ENCODE results near the gene ARID5A.
"Not testable (repeated sequence)": the region's sequence is repeated elsewhere in the genome, so short reads cannot be mapped to it uniquely, and the experiment has no call there.

Gene ARID5A

DNA sequence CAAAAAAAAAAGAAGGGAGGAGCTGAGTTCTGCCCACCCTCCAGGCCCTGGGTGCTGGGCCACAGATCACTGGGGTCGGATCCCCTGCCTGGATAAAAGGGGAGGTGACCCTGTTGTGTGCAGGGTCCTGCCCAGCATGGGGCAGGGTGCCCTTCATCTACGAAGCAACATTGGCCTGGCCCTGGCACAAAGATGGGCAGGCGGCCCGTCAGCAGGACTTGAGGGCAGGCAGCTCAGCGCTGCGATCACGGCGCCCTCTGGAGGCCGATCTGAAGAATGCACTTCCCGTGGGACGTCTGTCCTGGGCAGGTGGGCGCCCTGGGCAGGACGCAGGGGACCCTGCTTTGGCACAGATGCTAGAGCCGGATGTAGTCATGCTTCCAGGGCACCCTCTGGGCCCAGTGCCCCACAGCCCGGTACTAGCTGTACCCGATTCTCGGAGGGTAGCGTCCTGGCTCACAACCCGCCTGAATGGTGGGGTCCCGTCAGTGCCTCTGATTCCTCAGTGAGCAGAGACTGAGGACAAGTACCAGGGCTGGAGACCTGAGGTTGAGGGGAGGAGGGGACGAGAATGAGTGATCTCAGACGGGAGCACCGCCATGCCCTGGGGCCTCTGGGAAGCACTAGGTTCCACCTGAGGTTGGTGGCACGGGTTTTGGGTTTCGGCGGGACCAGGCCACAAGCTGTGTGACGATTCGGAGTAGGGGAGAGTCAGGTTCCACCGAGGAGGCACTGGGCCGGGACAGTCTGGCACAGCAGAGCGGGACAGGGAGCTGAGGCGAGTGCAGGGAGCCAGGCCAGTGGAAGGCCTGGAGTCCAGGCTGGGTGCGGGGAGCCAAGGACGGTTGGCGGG is 18.0 kb downstream of the ARID5A start:
- in situ Hi-C loops (cut with MboI; ENCODE audit: low sequenced_read_pairs) = no loop called here

DNA sequence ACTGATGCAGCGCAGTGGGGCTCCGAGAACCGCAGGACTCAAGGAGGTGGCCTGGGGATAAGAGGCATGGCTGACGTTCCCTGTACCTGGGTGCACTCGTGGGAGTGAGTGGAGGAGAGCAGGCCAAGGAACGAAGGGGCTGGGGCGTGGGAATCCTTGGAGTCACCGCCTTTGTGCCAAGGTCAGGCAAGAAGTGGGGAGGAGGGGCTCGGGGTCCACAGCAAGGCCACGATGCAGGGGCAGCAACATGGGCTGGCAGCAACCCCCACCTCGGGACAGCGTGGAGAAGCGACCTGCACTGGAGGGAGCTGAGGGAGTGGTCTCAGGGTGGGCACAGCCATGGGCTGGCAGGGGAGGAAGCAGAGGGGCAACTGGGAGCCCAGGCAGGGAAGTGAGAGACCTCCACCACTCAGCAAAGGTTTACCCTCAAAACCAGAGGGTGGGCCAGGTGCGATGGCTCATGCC is 18.6 kb downstream of the ARID5A start:
- in situ Hi-C loops (cut with MboI; ENCODE audit: low sequenced_read_pairs) = no loop called here

DNA sequence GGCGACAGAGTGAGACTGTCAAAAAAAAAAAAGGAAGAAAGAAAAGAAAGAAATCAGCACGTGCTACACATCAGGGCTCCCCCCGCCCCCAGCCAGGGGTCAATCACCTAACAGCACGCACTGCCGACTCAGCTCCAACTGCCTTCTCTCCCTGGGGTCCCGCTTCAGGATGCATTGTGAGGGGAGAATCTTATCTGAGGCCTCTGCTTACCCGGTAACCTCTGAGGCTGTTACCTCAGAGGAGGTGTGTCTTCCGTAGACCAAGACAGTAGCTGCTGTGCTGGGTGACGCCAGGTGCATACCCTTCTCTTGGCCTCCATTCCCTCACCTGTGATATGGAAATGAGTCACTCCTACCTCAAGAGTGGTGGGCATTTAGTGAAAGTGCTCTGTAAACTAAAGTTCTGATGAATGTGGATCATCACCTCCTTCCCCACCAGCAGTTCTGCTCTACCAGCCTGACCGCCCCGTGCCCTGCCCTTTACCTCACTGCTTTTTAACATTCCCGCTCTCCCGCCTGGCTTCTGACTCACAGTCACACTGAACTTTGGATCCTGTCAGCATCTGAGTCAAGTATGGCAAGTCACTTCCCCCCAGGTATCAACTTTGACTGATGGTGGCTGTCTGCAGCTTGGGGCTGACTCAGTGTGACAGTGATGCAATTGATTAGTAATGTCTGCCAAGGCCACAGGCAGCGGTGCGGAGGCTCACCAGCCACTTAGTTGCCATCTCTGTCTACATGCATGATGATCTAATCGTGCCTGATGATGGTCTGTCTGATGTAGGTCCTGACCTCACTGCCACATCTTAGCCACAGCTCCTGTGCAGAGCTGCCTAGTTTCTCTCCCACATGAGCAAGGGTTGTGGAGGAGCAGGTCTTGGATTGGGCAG is 20.1 kb downstream of the ARID5A start:
- in situ Hi-C loops (cut with MboI; ENCODE audit: low sequenced_read_pairs) = no loop called here

DNA sequence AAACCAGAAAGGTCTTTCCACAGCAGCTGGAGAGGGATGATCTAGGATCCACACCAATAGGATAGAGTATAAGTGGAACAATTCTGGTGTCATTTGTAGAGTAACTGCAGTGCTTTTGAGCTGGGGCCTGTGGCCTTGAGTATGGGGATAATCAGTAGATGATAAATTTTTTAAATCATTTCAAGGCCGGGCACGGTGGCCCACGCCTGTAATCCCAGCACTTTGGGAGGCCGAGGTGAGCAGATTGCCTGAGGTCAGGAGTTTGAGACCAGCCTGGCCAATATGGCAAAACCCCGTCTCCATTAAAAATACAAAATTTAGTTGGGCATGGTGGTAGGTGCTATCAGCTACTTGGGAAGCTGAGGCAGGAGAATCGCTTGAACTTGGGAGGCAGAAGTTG is 20.9 kb downstream of the ARID5A start:
- in situ Hi-C loops (cut with MboI; ENCODE audit: low sequenced_read_pairs) = not testable (repeated sequence)

DNA sequence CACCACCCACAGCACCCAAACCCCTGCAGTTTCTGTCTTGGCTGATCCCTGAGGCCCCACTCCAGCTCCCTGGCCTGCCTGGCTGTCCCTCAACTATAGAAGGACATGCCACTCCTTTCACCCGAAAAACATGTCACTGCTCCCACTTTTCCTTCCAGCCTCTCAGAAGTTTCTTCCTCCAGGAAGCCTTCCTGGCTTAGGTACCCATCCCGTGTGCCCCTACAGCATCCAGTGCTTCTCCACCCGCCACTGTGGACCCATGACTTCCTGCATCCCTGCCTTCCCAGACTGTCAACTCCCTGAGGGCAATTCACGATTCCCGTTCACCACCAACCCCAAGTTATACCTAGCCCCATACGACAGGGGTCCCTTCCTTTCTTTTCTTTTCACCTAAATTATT is 21.5 kb downstream of the ARID5A start:
- in situ Hi-C loops (cut with MboI; ENCODE audit: low sequenced_read_pairs) = no loop called here

DNA sequence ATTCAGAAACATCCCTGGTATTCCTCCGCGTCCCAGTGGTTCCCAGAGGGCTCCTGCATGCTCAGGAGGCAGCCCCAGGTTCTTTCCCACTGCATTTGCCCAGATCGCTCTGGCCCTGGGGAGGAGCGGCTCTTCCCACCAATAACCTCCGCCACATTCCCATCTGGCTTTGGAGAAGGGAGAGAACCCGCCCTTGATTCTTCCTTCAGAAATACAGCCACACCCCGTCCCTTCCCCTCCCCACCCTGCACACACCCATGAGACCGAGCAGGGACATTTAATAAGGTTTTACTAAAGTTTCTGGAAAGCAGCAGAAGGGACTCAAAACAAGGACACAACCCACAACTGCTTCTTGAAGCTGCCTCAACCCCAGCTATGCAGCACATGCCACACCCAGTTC is 21.9 kb downstream of the ARID5A start:
- in situ Hi-C loops (cut with MboI; ENCODE audit: low sequenced_read_pairs) = no loop called here

DNA sequence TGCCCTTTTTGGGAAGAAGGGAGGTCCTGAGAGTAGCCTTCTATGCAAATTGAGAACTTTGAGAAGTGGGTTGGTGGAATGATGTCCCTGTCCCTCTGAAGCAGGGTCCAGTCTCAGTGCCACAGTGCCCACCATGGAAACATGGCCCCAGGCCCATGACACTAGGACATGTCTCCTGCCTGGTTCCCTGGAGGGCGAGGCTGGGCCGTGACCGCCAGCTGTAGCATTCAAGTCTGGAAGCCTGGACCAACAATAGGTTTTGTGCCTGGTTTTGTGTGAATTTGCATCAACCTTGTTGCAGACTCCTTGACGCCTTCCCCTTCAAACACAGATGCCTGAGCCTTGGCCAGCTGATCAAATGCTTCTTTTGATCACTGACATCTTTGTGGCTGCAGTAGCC is 27.5 kb downstream of the ARID5A start:
- in situ Hi-C loops (cut with MboI; ENCODE audit: low sequenced_read_pairs) = no loop called here

DNA sequence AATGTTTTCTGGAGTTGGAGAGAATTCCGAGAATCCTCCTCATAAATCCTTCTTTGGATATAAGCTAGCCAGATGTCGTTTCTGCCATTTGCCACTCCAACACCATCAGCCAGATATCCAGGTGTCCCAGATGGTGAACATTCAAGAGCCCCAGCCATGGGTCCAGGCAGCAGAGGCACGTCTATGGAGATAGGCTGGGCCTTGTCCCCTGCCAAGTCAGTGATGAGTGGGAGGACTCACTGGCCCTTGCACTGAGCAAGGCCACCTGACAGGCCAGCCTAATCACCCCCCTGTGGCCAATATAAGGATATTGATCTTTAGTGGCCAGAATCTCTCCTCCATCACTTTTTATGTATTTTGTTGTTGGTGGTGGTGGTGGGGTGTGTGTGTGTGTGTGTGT is 28.0 kb downstream of the ARID5A start:
- in situ Hi-C loops (cut with MboI; ENCODE audit: low sequenced_read_pairs) = no loop called here

DNA sequence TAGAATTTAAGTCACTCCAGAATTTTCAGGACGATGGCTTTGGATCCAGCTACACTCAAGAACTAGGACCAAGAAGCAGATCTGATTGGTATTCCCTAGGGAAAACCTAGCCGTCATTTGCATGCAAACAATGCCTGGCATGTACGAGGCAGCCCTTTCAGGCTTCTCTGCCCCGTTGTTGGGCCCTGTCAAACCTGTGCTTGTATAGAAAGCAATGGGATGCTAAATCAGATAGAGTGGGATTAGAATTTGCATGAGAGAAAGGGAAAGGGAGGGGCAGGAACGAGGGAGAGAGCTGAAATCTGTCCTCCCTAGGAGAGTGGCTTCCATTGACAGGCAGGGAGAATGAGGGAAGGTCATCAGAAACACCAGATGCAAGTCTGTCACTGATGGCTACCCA is 28.6 kb downstream of the ARID5A start:
- in situ Hi-C loops (cut with MboI; ENCODE audit: low sequenced_read_pairs) = no loop called here

DNA sequence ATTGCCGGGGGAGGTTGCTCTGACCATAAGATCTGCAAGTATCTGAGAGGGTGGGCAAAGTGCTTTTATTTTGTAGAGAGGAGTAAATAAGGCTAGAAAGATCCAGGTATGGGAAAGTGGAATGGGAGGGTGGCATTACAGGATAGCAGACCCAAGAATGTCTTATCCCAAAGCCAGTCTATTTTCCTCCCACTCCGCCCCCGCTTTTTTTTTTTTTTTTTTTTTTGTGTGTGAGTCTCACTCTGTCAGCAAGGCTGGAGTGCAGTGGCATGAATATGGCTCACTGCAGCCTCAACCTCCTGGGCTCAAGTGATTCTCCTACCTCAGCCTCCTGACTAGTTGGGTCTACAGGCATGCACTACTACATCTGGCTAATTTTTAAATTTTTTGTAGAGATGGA is 31.5 kb downstream of the ARID5A start:
- in situ Hi-C loops (cut with MboI; ENCODE audit: low sequenced_read_pairs) = no loop called here

DNA sequence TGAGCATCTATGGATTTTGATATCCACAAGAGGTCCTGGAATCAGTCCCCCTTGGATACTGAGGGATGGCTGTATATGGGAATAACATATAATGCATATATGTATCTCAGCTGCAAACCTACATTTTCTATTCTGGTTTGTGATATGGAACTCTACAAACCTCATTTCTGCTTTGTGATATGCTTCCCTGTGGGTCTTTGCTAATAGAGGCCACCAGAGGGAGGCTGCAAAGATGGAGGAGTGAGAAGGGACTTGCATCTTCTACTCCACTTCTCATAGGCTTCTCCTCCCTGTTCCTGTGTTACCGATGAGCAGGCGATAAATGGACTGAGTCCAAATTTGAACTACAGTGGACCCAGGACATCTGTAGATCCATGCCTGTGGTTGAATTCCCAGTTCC is 37.8 kb downstream of the ARID5A start:
- in situ Hi-C loops (cut with MboI; ENCODE audit: low sequenced_read_pairs) = no loop called here

DNA sequence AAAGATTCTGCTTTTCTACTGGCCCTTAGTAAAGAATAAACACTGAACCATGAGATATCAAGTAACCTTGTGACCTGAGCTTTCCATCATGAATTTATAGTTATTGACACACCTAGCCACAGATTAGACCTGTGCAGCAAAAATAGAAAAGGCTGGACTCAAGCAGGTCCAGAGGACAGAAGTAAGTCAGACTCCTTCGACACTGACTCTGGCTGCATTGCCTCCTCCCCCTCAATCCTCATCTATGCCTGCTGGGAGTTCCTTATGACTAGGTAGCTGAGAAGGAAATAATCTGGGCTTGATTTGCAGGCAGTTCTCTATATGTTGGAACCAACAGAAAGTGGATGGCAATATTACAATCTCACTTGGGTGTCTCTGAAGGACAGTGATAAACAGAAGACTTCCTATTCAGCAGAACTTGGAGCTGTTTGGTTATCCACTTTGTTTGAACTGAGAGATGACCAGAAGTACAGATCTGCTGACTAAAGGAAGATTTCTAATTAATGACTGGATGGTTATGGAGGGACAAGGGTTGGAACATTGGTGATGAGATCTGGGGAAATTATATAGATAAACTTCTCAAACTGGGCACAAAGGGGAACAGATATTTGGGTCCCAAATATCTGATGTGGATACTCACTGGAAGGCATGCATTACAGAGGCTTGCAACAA is 39.4 kb downstream of the ARID5A start:
- in situ Hi-C loops (cut with MboI; ENCODE audit: low sequenced_read_pairs) = no loop called here

DNA sequence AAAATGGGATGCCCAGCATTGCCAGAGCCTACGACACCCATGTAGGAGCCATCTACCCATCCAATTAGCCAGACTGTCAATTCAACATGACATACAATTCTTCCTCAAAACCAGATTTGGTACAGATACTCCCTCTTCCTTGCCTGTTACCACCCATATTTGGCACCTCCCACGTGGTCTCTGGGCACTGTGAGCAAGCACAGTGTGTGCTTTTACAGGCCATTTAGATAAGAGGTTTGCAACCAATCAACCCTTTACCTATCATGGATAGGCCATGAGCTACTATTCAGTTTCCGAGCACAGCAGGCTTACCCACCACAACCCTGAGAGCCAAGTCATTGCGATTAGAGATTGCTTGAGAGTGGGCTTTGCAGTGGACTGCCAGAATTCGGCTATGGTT is 40.9 kb downstream of the ARID5A start:
- in situ Hi-C loops (cut with MboI; ENCODE audit: low sequenced_read_pairs) = no loop called here

DNA sequence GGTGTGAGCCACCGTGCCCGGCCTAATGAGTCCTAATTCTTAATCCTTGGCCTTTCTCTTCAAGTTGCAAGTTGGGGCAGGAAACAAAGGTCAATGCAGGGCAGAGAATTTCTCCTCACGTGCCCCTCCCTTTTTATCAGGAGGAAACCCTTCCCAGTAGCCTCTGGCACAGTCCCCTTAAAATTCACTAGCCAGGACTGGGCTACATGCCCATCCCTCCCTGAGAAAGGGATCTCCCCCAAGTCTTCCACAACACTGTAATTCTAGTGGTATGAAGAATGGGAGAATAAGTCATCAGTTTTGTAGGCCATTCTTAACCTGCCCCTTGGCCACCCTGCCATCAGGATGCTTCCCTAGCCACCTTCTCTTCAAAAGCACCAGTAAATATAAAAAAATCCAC is 42.2 kb downstream of the ARID5A start:
- in situ Hi-C loops (cut with MboI; ENCODE audit: low sequenced_read_pairs) = no loop called here

DNA sequence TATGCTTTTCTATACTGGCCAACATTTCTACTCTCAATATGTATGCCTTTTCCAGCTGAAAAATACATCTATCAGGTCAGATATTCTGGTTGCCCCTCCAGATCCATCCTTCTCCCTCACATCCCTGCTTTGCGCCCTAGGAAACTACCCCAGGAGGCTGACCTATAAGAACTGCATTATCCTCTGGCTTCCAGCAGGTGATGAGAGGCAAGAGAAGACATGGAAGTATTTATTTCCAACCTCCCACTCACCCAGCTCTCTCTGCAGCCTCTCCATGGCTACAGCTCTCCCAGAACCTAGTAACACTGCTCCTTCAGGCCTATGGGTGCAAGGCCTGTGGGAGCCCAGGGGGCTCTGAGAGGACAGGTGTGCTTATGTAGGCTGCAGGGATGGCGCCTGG is 42.9 kb downstream of the ARID5A start:
- in situ Hi-C loops (cut with MboI; ENCODE audit: low sequenced_read_pairs) = no loop called here

DNA sequence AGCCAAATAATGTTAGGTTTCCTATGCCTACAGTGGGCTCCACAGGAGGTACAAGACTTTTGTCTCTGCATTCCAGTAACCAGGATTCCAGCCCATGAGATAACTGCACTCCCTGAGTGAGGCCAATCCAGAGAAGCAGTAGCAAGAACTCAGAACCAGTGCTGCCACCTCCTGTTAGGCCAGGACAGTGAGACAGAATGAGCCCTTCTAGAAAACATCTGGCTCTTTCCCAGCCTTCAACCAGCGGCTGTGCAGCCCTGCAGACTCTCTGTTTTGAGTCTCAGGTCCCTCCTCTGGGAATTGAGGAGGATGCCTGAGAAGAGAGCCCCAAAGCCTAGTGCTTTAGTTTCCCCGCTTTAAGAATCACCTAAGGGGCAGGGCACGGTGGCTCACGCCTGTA is 44.2 kb downstream of the ARID5A start:
- in situ Hi-C loops (cut with MboI; ENCODE audit: low sequenced_read_pairs) = no loop called here

DNA sequence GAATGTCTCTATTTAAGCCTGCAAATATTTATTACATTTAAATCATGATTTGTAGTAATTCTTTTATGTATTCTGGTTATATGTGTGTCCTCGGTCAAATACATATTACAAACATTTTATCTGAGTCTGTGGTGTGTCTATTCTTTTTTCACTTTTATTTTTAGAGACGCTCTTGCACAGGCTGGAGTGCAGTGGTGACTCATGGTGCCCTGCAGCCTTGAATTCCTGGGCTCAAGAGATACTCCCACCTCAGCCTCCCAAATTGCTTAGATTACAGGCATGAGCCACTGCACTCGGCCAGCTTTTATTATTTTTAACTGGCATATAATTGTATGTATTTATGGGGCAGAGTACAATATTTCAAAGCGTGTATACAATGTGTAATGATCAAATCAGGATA is 47.5 kb downstream of the ARID5A start:
- in situ Hi-C loops (cut with MboI; ENCODE audit: low sequenced_read_pairs) = no loop called here

DNA sequence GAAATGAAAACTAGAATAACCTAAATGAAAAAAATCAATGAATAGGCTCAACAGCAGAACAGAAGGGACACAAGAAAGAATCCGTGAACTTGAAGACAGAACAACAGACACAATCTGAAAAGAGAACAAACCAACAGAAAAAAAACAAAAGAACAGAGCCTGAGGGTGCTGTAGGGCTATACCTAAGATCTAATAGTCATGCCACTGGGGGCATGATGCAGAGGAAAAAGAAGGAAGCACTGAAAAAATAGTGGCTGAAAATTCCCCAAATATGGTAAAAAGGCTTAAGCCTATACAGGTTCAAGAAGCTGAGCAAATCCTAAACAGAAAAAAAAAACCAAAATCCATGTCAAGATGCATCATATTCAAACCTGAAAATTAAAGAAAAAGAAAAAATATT is 51.3 kb downstream of the ARID5A start:
- in situ Hi-C loops (cut with MboI; ENCODE audit: low sequenced_read_pairs) = no loop called here

DNA sequence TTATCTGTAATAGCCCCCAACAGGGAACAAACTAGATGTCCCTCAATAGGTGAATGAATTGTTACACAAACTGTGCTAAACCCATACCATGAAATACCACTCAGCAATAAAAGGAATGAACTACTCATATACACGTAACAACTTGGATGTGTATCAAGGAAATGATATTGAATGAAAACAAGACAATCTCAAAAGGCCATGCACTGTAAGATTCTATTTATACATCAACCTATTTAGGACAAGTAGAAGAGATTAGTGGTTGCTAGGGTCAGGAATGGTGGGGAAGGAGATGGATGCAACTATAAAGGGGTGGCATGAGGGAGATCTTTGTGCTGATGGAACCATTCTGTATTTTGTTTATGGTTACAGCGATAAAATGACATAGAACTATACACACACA is 54.5 kb downstream of the ARID5A start:
- in situ Hi-C loops (cut with MboI; ENCODE audit: low sequenced_read_pairs) = no loop called here

DNA sequence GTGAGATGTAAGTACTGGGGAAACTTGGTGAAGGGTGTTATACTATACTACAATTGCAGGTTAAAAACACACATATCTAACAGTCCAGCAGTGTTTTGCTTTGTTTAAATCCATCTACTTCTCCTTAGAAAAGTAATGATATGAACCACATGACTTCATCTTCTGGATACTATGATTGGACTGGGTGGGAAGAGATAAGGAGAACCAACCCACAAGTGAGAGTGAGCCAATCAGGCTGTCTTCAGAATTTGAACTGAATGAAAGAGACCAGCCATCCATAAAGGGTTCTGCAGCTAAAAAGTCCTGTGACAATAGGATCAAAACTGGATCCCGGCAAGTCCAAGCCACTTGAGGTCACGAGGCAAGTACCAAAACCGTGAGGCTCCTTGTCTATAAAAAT is 54.9 kb downstream of the ARID5A start:
- in situ Hi-C loops (cut with MboI; ENCODE audit: low sequenced_read_pairs) = no loop called here

DNA sequence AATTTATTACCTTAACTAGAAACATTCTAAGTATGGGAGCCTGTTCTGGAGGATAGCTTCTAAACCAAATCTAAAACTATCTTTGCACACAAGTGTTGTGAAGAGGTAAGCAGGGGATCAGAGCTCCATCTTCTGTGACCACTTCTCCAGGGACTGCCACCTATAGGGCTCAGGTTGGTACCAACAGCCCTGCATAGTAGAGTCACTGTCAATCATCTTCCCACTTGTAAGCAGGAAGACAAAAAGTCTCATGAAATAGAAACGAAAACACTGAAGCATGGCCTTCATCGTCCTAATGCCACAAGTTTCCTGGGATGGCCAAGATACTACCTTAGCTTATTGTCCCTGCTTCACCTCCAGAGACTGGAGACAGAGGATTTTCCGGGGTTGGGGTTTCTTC is 57.7 kb downstream of the ARID5A start:
- in situ Hi-C loops (cut with MboI; ENCODE audit: low sequenced_read_pairs) = no loop called here

All from hTERT RPE-1 (cell line).